Panc1 (cell line): Measurements from ENCODE around the gene ITGB6. TPM values are rescaled to one million over a fixed set of nuclear protein-coding genes. Genes with fewer than 3 reads are reported as not detected.

Source experiments
- ATAC-seq: fragments of 200-7000 bp; cut with Tn5 transposase; 2 replicates; pipeline ENCODE4 v1.9.1; 2020; ENCODE audit warnings: mild to moderate bottlenecking, moderate library complexity
- BruUV-seq: library from RNA; stranded (reverse); fragments of 400-500 nt; replicated peaks from 2 replicates; lab custom pipeline; 2021; lab: Mats Ljungman, UMichigan
- CTCF ChIA-PET: fragments of 300-600 bp; sonication (Branson Sonifier 250); formaldehyde crosslinking; loops from one replicate; lab custom pipeline; 2022; ENCODE audit warnings: antibody characterized with exemption; lab: Charles Lee
- POLR2A ChIA-PET: fragments of 300-600 bp; sonication (Branson Sonifier 250); formaldehyde crosslinking; loops from one replicate; lab custom pipeline; 2022; ENCODE audit warnings: antibody characterized with exemption; lab: Charles Lee
- DNase-seq: peaks from one replicate; pipeline ENCODE4 v3.0.0-alpha.2; 2010; ENCODE audit warnings: low read depth, low spot score
- H3K27ac ChIP-seq: 2 replicates; pipeline ENCODE4 v1.5.1; 2011; ENCODE audit warnings: mild to moderate bottlenecking, low read length, inconsistent platforms
- H3K27me3 ChIP-seq: fragments of 200-500 bp; sonication (Bioruptor generic); 2 replicates; pipeline ENCODE4 v1.6.0; 2014; ENCODE audit warnings: low read length, inconsistent platforms; ENCODE audit not compliant: control insufficient read depth, insufficient read depth
- H3K36me3 ChIP-seq: fragments of 200-500 bp; sonication (Bioruptor generic); 2 replicates; pipeline ENCODE4 v1.5.1; 2014; ENCODE audit warnings: inconsistent platforms, mild to moderate bottlenecking, low read length, moderate library complexity; ENCODE audit not compliant: control insufficient read depth, insufficient read depth
- H3K4me1 ChIP-seq: 2 replicates; pipeline ENCODE4 v1.5.1; 2011; ENCODE audit warnings: inconsistent platforms, mild to moderate bottlenecking, low read length, moderate library complexity; ENCODE audit not compliant: control insufficient read depth, insufficient read depth
- H3K4me3 ChIP-seq, 2 experiments: 2 replicates each; pipeline ENCODE4 v1.5.1; 2011 to 2012; ENCODE audit warnings: low read depth in 2 of 2, low read length in 2 of 2, mild to moderate bottlenecking in 2 of 2, inconsistent platforms in 1 of 2, moderate library complexity in 1 of 2
- H3K9me3 ChIP-seq: fragments of 200-500 bp; sonication (Bioruptor generic); 2 replicates; pipeline ENCODE4 v1.5.1; 2014; ENCODE audit warnings: low read depth, mild to moderate bottlenecking, inconsistent platforms, low read length, moderate library complexity; ENCODE audit not compliant: control insufficient read depth, insufficient read depth
- CTCF ChIP-seq: fragments of 450-650 bp; IDR thresholded peaks from 2 replicates; pipeline ENCODE4 v1.5.1; 2017; ENCODE audit warnings: mild to moderate bottlenecking
- POLR2AphosphoS5 ChIP-seq: IDR thresholded peaks from 2 replicates; pipeline ENCODE4 v1.6.1; 2012; ENCODE audit warnings: mild to moderate bottlenecking, low read depth, low read length, moderate library complexity
- REST ChIP-seq, 2 experiments: IDR thresholded peaks; 2 replicates each; pipeline ENCODE4 v1.6.1; 2011 to 2012; ENCODE audit warnings: low read depth in 2 of 2, control low read depth in 1 of 2, low read length in 1 of 2, mild to moderate bottlenecking in 1 of 2, moderate library complexity in 1 of 2; ENCODE audit not compliant: insufficient read depth in 1 of 2
- SIN3A ChIP-seq: IDR thresholded peaks from 2 replicates; pipeline ENCODE4 v1.6.1; 2012; ENCODE audit warnings: low read depth, mild to moderate bottlenecking, low read length, moderate library complexity, borderline replicate concordance; ENCODE audit not compliant: insufficient read depth
- TCF7L2 ChIP-seq: IDR thresholded peaks from 2 replicates; pipeline ENCODE4 v1.6.1; 2011; ENCODE audit warnings: mild to moderate bottlenecking, low read depth, low read length, inconsistent platforms
- in situ Hi-C: cut with HindIII; loops from 2 replicates; pipeline ENCODE4 v1.10.0; 2016; ENCODE audit warnings: low sequenced_read_pairs, low pct_unique_long_range_greater_than_20kb
- intact Hi-C: fragments of 100-400 bp; cut with micrococcal nuclease; formaldehyde crosslinking; loops from one replicate; pipeline ENCODE4 v1.10.0; 2022; ENCODE audit not compliant: unreplicated experiment
- total RNA-seq: library from RNA; stranded (reverse); gene quantifications from one replicate; pipeline ENCODE4 v1.2.1, GENCODE V29; 2021; ENCODE audit not compliant: unreplicated experiment

The ITGB6 gene
- total RNA-seq, 1 experiment from 2014 or later = 0.08 TPM

DNA sequence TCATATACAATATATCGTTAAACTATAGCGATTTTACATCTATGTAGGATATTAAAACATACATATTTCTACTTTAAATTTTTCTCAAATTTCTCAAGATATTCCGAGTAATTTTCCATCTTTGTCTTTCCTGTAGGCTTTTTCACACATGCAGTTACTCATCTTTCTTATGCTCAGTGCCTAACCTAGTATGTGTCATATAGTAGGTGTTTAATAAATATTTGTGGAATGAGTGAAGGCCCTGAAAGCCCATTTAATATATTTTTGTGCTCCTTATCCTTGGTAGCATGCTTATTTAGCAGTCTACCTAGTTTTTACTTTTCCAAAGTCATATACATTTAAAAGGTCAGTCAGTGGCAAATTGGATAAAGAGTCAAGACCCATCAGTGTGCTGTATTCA lies 67.3 kb downstream of the ITGB6 start:
- H3K36me3 ChIP-seq = no peaks in the 10 kb centered on the region
- ChIA-PET POLR2A (no interaction called here), CTCF (no interaction called here)
- H3K4me1 ChIP-seq = no peaks in the 10 kb centered on the region
- no peak for DNase-seq
- no peak for ATAC-seq
- TF ChIP-seq POLR2AphosphoS5 (no peak), TCF7L2 (no peak), CTCF (no peak), SIN3A (no peak), REST (IDR thresholded peaks at IDR 0.05; ENCODE audit: insufficient read depth in 1 of 2, low read depth in 2 of 2, low read length in 1 of 2) (no peak)
- no peaks in the 10 kb centered on the region for H3K27me3 ChIP-seq
- H3K9me3 ChIP-seq = no peaks in the 10 kb centered on the region
- H3K4me3 ChIP-seq = no peak overlapping the region
- no peak overlapping the region for H3K27ac ChIP-seq
- intact Hi-C loops = no loop called here
- BruUV-seq = no TSS peak
- in situ Hi-C loops = no loop called here

DNA sequence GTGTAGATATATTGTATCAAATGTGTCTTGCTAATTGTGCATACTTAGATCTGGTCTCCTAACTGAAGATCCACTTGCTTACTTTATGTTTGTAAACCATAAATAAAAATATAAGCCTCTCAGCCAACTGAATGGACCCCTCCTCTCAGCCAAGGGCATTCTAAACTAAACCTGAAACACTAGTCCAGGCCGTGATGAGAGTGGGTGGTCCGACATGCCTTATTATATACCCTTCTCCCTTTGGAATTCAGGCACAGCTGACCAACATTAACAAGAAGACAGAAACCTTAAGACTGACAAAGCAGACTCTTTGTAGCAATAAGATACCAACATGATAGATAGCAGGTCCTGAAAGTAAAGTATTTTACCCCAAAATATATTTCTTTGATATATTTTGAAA lies 73.3 kb downstream of the ITGB6 start:
- no TSS peak for BruUV-seq
- in situ Hi-C loops (no loop called here), intact Hi-C loops (no loop called here)
- H3K36me3 ChIP-seq = no peaks in the 10 kb centered on the region
- DNase-seq (no peak), ATAC-seq (no peak)
- H3K27me3 ChIP-seq = no peaks in the 10 kb centered on the region
- H3K4me1 ChIP-seq = no peaks in the 10 kb centered on the region
- no peak overlapping the region for H3K4me3 ChIP-seq
- CTCF ChIA-PET = interaction anchor here (0.5 kb wide), 1 partner anchor 474 kb away, joined by 5 read pairs; no protein-coding TSS in a partner anchor
- POLR2A ChIA-PET = no interaction called here
- H3K27ac ChIP-seq = no peak overlapping the region
- H3K9me3 ChIP-seq = no peaks in the 10 kb centered on the region
- no peak for TF ChIP-seq SIN3A
- TF ChIP-seq POLR2AphosphoS5 = no peak
- TF ChIP-seq TCF7L2 = no peak

- intact Hi-C loops = no loop called here
- DNase-seq (no peak), ATAC-seq (no peak)
- no peaks in the 10 kb centered on the region for H3K27me3 ChIP-seq
- no peak overlapping the region for H3K27ac ChIP-seq
- ChIA-PET CTCF (no interaction called here), POLR2A (no interaction called here)
- no peaks in the 10 kb centered on the region for H3K36me3 ChIP-seq
- H3K4me3 ChIP-seq = no peak overlapping the region
- no peaks in the 10 kb centered on the region for H3K9me3 ChIP-seq
- H3K4me1 ChIP-seq = no peaks in the 10 kb centered on the region
- in situ Hi-C loops = no loop called here
- no peak for TF ChIP-seq CTCF
- TF ChIP-seq REST (IDR thresholded peaks at IDR 0.05; ENCODE audit: insufficient read depth in 1 of 2, low read depth in 2 of 2, low read length in 1 of 2) = no peak
- no peak for TF ChIP-seq TCF7L2
- TF ChIP-seq SIN3A = no peak
- no peak for TF ChIP-seq POLR2AphosphoS5
- no TSS peak for BruUV-seq
Measured at GRCh38 chr2:160126315-160126714, 73.8 kb downstream of the ITGB6 start.
